Activated naive CD8-positive, alpha-beta T cell treated with anti-CD3 and anti-CD28 coated beads for 36 hours (primary cell): Measurements from ENCODE around the gene CDH5. TPM values are rescaled to one million over a fixed set of nuclear protein-coding genes. Genes with fewer than 3 reads are reported as not detected.

ENCODE experiments used
- DNase-seq: peaks from one replicate; pipeline ENCODE4 v3.0.0; 2021
- H3K27ac Mint-ChIP-seq: one replicate; pipeline ENCODE4 v1.8.0; 2022; ENCODE audit warnings: mild to moderate bottlenecking, moderate library complexity, mixed read lengths
- H3K27me3 Mint-ChIP-seq: one replicate; pipeline ENCODE4 v1.8.0; 2022; ENCODE audit warnings: mild to moderate bottlenecking, mixed read lengths
- H3K36me3 Mint-ChIP-seq: one replicate; pipeline ENCODE4 v1.8.0; 2021; ENCODE audit warnings: mild to moderate bottlenecking, mixed read lengths
- H3K4me1 Mint-ChIP-seq: one replicate; pipeline ENCODE4 v1.8.0; 2021; ENCODE audit warnings: mixed read lengths
- H3K4me3 Mint-ChIP-seq: one replicate; pipeline ENCODE4 v1.8.0; 2022; ENCODE audit warnings: mild to moderate bottlenecking, moderate library complexity, mixed read lengths
- H3K9me3 Mint-ChIP-seq: one replicate; pipeline ENCODE4 v1.8.0; 2022; ENCODE audit warnings: mixed read lengths
- total RNA-seq, 2 experiments: library from RNA; stranded (reverse); gene quantifications; one replicate each; pipeline ENCODE4 v1.2.3, GENCODE V29; 2021

The CDH5 gene
- total RNA-seq, 2 experiments from 2014 or later: not detected

DNA sequence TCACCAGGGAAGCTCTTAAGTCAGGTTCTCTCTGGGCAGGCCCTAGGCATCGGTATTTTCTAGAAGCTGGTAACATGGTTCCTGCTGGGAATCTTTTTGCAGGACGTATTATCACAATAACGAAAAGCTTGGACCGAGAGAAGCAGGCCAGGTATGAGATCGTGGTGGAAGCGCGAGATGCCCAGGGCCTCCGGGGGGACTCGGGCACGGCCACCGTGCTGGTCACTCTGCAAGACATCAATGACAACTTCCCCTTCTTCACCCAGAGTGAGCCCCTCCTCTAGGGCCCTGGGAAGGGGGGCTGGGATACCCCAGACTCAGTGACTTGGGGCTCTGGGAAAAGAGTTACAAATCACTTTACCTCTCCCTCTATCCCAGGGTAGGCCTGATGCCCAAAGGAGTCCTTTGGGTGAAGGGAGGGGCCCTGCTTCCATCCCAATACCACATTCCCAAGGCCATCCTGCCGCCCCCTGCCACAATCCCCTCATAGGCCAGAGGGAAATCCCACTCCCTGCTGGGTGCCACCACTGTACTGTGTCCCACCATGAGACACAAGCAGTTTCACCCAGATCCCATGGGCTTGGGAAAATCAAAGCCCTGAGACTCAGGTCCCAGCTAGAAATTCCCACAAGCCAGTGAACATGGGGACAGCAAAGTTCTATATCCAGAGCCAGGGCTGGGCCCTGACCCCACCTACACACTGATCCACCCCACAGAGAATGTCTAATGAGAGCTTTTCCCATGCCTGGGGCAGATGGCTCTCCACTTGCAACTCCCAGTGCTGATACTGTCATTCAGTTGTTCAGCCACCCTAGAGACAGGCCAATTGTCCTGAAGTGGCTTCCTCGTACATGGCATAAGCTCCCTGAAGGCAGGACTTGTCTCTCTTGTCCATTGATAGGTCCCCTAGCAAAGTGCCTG, 23.0 kb downstream of the CDH5 start:
- no peaks in the 10 kb centered on the region for H3K4me1 Mint-ChIP-seq
- H3K27ac Mint-ChIP-seq: no peak overlapping the region
- no peak for DNase-seq
- H3K4me3 Mint-ChIP-seq: no peak overlapping the region
- H3K27me3 Mint-ChIP-seq: peaks cover 5% of the 10 kb centered on the region
- no peaks in the 10 kb centered on the region for H3K9me3 Mint-ChIP-seq
- no peaks in the 10 kb centered on the region for H3K36me3 Mint-ChIP-seq

DNA sequence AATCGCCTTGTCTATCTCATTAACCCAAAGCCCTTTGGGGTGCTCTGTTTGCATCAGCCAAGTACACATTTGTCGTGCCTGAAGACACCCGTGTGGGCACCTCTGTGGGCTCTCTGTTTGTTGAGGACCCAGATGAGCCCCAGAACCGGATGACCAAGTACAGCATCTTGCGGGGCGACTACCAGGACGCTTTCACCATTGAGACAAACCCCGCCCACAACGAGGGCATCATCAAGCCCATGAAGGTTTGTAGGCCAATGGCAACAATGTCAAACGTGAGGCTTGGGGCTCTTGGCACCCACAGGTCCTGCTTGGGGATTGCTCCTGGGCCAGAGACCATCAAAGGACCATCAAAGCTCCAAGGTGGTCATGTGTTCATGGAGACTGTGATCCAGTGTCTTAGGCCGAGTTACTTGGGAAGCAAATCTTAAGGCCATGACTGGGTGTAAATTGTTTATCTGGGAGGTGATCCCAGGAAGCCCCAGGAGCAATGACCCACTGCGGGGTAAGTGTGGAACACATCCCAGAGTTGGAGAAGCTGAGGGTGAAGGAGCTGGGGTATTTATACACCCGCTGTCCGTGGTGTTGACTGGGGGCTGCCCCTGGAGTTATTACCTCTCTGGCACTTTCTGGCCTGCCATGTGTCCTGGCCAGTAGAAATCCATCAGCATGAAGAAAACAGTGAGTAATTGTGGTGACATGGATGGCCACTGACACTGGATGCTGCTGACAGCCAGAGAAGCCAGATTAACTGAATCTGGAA, 24.0 kb downstream of the CDH5 start:
- H3K4me1 Mint-ChIP-seq: no peaks in the 10 kb centered on the region
- no peaks in the 10 kb centered on the region for H3K36me3 Mint-ChIP-seq
- H3K27me3 Mint-ChIP-seq: peaks cover 5% of the 10 kb centered on the region
- no peak overlapping the region for H3K27ac Mint-ChIP-seq
- DNase-seq: no peak
- no peaks in the 10 kb centered on the region for H3K9me3 Mint-ChIP-seq
- H3K4me3 Mint-ChIP-seq: no peak overlapping the region

DNA sequence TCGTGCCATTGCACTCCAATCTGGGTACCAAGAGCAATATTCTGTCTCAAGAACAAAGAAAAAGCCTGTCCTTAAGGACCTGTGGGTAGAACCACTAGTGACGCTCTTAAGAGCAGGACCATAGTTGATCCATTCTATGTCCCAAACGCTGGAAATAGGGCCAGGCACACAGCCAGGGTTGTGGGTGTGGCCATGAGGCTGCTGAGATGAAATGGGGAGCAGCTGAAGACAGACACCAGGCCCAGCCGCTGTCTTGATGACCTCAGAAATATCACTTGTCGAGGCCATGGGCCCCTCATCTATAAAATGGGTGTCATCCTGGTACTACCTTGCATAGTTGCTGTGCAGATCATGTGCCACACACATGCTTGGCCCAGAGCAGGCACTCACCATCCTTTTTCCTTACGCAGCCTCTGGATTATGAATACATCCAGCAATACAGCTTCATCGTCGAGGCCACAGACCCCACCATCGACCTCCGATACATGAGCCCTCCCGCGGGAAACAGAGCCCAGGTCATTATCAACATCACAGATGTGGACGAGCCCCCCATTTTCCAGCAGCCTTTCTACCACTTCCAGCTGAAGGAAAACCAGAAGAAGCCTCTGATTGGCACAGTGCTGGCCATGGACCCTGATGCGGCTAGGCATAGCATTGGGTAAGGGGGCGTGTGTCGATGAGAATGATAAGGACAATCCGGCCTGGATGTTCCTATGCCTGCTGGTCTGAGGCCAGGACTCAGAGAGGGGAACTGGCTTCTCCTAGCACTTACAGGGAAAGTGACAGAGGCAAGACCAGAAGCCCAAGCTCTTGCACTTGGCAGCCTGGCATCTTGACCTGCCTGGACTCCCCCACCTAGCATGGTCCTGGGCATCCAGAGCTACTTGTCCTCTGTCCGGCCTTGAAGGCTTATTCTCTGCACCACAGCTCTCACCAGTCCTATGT, 25.5 kb downstream of the CDH5 start:
- DNase-seq: no peak
- no peaks in the 10 kb centered on the region for H3K36me3 Mint-ChIP-seq

DNA sequence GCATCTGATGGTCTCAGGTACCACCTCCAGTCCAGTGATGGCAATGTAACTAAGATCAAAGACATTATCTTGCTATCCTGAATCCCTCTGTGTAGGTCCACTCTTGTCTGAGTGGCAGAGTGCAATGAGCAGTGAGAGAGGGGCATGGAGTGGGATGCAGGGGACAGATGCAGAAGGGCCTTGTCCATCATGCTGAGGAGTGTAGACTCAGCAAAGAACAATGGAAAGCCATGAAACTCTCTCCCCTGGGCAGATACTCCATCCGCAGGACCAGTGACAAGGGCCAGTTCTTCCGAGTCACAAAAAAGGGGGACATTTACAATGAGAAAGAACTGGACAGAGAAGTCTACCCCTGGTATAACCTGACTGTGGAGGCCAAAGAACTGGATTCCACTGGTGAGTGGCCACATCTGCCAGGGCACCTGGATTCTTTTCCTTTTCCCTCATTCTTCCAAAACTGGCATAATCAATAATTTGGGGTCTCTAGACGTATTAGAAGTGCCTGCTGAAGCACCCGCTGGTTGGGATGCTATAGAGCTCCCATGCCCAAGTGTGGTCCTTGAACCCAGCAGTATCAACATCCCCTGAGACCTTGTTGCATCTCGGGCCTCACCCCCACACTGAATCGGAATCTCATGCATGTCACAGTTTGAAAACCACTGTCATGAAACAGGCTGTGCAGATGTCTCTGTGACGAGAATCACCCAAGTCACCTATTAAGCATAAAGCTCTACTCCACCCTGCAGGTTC, 29.5 kb downstream of the CDH5 start:
- no peaks in the 10 kb centered on the region for H3K9me3 Mint-ChIP-seq
- H3K4me3 Mint-ChIP-seq: no peak overlapping the region
- H3K27me3 Mint-ChIP-seq: no peaks in the 10 kb centered on the region
- no peak overlapping the region for H3K27ac Mint-ChIP-seq
- no peaks in the 10 kb centered on the region for H3K4me1 Mint-ChIP-seq
- no peak for DNase-seq
- no peaks in the 10 kb centered on the region for H3K36me3 Mint-ChIP-seq

More for the DNA sequence above, 25.5 kb downstream of the CDH5 start:
- Mint-ChIP-seq H3K27ac (no peak overlapping the region), H3K9me3 (no peaks in the 10 kb centered on the region), H3K4me1 (no peaks in the 10 kb centered on the region), H3K4me3 (no peak overlapping the region), H3K27me3 (peaks cover 2% of the 10 kb centered on the region)

DNA sequence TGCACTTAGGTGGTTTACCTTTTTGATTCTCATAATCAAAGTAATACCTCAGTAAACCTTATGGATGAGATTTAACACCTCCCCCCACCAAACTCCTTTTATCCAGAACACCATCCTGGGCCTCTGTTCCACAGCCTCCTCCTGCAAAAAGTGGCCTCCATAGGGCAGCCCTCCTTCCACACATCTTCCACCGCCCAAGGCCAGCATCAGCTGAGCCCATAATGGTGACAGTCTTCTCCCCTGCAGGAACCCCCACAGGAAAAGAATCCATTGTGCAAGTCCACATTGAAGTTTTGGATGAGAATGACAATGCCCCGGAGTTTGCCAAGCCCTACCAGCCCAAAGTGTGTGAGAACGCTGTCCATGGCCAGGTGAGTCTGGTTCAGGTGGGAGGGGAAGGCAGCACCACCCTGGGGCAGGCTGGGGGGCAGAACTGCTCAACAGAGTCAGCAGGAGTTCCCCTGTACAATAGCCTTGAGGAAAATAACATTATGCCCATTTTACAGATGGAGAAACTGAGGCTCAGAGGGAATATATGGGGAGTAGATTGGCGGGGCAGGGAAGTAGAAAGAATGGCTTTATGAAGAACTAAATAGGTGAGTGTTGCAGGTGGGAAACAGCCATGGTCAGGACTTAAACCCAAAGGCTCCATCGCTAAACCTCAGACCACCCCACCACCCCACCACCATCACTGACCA, 31.4 kb downstream of the CDH5 start:
- H3K27me3 Mint-ChIP-seq: no peaks in the 10 kb centered on the region
- no peaks in the 10 kb centered on the region for H3K4me1 Mint-ChIP-seq
- no peak for DNase-seq
- no peaks in the 10 kb centered on the region for H3K9me3 Mint-ChIP-seq
- H3K36me3 Mint-ChIP-seq: no peaks in the 10 kb centered on the region
- no peak overlapping the region for H3K27ac Mint-ChIP-seq
- H3K4me3 Mint-ChIP-seq: no peak overlapping the region

DNA sequence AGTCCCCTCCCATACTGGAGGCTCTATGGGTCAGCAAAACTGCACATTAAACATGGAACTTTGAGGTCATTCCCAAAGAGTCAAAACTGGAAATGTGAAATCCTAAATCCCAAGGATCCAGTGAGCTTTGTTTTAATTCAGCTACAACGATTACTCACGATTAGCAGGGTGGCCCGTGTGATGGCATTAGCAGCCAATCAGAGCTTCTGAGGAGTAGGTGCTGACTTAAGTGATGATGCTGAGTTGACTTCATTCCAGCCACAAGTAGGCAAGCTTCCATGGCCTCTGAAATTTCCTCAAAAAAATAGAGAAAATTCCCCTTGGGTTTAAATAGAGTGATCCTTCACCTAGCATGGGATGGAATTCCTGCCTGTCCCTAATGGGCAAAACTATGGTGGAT, 32.5 kb downstream of the CDH5 start:
- Mint-ChIP-seq H3K27me3 (no peaks in the 10 kb centered on the region), H3K4me1 (no peaks in the 10 kb centered on the region), H3K4me3 (no peak overlapping the region), H3K9me3 (no peaks in the 10 kb centered on the region), H3K27ac (no peak overlapping the region), H3K36me3 (no peaks in the 10 kb centered on the region)
- DNase-seq: no peak

DNA sequence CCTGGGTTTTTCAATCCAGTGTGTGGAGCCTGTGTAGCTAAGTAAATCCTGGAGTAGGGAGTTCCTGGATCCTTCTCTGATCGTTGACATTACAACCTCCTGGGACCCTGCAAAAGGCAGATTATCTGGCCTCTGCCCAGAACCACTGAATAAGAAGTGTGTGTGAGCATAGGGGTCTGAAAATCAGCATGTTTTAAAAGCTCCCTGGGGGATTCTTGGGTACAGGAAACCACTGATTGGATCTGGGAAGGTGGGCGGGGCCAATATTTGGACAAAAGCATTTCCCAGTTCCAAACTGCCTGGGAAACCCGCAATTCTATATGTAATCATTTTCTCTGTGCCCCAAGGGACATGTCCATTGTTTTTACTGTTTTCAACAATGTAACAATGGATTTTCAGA, 33.4 kb downstream of the CDH5 start:
- H3K36me3 Mint-ChIP-seq: no peaks in the 10 kb centered on the region
- no peak for DNase-seq
- no peak overlapping the region for H3K27ac Mint-ChIP-seq
- no peak overlapping the region for H3K4me3 Mint-ChIP-seq
- no peaks in the 10 kb centered on the region for H3K27me3 Mint-ChIP-seq
- H3K9me3 Mint-ChIP-seq: no peaks in the 10 kb centered on the region
- H3K4me1 Mint-ChIP-seq: no peaks in the 10 kb centered on the region

DNA sequence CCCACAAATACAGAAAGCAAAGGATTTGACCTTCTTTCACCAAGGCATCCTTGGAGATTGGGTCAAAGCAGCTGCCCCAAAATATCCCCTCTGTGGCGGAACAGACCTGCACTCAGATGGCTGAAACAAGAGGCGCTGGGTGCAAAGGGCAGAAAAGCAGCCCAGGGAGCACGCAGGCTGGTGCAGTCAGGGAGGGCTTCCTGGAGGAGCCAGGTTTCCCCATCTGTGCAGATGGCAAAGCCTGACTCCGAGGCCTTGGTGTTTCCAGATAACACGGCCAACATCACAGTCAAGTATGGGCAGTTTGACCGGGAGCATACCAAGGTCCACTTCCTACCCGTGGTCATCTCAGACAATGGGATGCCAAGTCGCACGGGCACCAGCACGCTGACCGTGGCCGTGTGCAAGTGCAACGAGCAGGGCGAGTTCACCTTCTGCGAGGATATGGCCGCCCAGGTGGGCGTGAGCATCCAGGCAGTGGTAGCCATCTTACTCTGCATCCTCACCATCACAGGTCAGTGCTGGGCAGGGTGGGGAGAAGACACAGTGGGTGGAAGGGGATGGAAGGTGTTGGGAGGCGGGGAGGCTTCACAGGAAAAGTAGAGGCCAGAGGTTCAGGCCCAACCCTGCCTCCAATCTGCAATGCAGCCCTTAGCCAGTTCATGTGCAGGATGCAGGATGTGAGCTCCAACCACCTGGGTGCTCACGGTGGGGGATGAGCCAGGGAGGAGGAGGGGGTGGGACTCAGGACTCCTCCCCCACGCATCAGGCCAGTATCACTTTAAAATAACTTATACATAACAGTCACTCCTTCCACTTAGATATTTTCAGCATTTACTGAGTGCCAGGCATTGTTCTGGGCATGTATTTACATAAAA, 34.3 kb downstream of the CDH5 start:
- no peak overlapping the region for H3K4me3 Mint-ChIP-seq
- H3K9me3 Mint-ChIP-seq: no peaks in the 10 kb centered on the region
- DNase-seq: no peak
- H3K27ac Mint-ChIP-seq: no peak overlapping the region
- H3K4me1 Mint-ChIP-seq: no peaks in the 10 kb centered on the region
- H3K27me3 Mint-ChIP-seq: peaks cover 5% of the 10 kb centered on the region
- no peaks in the 10 kb centered on the region for H3K36me3 Mint-ChIP-seq

DNA sequence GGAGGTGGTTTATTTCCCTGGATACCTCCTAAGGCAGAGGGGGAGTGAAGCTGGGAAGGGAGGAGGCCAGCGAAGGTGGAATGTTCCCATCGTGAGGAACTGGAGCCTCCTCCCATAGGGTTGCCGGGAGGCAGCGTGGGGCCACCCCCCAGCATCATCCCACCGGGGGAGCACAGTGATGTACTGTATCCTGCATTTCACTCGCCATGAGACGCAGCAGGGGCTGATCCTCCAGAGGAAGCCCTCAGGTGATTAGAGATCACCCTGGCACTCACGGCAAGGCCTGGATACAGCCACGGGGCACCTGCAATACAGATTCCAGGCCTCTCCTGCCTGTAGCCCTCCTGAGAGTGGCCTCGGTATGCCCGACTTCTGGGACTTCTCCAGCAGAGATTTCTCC, 35.1 kb downstream of the CDH5 start:
- DNase-seq: no peak
- Mint-ChIP-seq H3K27ac (no peak overlapping the region), H3K4me3 (no peak overlapping the region), H3K9me3 (no peaks in the 10 kb centered on the region), H3K36me3 (no peaks in the 10 kb centered on the region), H3K27me3 (peaks cover 11% of the 10 kb centered on the region), H3K4me1 (no peaks in the 10 kb centered on the region)

DNA sequence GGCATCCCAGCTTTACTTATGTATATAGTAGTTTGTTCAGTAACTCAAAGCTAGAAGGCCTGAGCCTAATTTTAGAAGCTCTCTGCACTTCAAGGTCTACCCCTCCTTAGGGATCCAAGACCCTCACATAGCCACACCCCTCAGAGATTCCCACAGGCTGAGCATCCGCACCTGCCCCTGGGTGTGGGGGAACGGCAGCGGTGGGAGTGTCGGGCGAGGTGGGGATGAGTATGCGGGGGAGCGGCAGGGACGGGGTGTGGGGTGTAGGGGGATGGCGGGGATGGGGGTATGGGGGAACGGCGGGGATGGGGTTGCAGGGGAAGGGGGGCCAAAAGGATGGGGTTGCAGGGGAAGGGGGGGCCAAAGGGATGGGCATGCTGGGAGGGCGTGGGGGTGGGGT, 35.7 kb downstream of the CDH5 start:
- Mint-ChIP-seq H3K36me3 (no peaks in the 10 kb centered on the region), H3K4me1 (peaks cover 3% of the 10 kb centered on the region), H3K27ac (no peak overlapping the region), H3K27me3 (peaks cover 11% of the 10 kb centered on the region), H3K9me3 (no peaks in the 10 kb centered on the region), H3K4me3 (no peak overlapping the region)
- no peak for DNase-seq

DNA sequence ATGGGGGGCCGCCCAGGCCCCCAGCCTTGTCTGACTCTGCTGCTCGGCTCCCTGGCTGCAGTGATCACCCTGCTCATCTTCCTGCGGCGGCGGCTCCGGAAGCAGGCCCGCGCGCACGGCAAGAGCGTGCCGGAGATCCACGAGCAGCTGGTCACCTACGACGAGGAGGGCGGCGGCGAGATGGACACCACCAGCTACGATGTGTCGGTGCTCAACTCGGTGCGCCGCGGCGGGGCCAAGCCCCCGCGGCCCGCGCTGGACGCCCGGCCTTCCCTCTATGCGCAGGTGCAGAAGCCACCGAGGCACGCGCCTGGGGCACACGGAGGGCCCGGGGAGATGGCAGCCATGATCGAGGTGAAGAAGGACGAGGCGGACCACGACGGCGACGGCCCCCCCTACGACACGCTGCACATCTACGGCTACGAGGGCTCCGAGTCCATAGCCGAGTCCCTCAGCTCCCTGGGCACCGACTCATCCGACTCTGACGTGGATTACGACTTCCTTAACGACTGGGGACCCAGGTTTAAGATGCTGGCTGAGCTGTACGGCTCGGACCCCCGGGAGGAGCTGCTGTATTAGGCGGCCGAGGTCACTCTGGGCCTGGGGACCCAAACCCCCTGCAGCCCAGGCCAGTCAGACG, 36.2 kb downstream of the CDH5 start:
- H3K27me3 Mint-ChIP-seq: peaks cover 11% of the 10 kb centered on the region
- no peak for DNase-seq
- no peaks in the 10 kb centered on the region for H3K9me3 Mint-ChIP-seq
- no peaks in the 10 kb centered on the region for H3K36me3 Mint-ChIP-seq
- H3K27ac Mint-ChIP-seq: no peak overlapping the region
- no peak overlapping the region for H3K4me3 Mint-ChIP-seq
- peaks cover 5% of the 10 kb centered on the region for H3K4me1 Mint-ChIP-seq

DNA sequence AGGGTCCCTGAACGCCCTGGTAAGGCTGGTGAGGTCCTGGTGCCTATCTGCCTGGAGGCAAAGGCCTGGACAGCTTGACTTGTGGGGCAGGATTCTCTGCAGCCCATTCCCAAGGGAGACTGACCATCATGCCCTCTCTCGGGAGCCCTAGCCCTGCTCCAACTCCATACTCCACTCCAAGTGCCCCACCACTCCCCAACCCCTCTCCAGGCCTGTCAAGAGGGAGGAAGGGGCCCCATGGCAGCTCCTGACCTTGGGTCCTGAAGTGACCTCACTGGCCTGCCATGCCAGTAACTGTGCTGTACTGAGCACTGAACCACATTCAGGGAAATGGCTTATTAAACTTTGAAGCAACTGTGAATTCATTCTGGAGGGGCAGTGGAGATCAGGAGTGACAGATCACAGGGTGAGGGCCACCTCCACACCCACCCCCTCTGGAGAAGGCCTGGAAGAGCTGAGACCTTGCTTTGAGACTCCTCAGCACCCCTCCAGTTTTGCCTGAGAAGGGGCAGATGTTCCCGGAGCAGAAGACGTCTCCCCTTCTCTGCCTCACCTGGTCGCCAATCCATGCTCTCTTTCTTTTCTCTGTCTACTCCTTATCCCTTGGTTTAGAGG, 37.1 kb downstream of the CDH5 start:
- Mint-ChIP-seq H3K9me3 (no peaks in the 10 kb centered on the region), H3K27ac (no peak overlapping the region)

More for the DNA sequence above, 37.1 kb downstream of the CDH5 start:
- no peak for DNase-seq
- Mint-ChIP-seq H3K36me3 (no peaks in the 10 kb centered on the region), H3K4me1 (peaks cover 14% of the 10 kb centered on the region), H3K4me3 (no peak overlapping the region), H3K27me3 (peaks cover 11% of the 10 kb centered on the region)
